Raji (cell line): ENCODE measurements around the gene GALNT17.

ENCODE experiments used
- POLR2A ChIP-seq: IDR thresholded peaks from 2 replicates; pipeline ENCODE4 v1.6.1; 2011; ENCODE audit warnings: low read depth, low read length, control low read depth; ENCODE audit not compliant: insufficient read depth

The GALNT17 gene

DNA sequence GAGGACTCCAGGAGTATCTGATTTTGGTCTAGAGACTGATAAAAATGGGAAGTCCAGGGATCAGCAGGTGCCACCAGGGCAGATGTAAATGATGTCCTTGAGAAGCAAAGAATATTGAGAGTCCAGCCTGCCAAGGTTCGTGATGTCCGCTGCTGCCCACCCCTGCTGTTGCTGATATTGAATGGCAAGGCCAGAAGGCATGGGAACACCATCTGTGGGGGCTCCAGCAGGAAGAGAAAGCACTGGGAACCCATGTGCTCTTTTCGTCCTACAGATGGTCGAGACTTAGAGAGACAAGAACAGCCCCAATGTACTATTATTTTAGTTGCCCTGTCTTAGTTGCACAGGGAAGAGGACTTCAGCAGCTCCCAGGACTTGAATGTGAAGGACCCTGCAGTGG is 363.9 kb downstream of the GALNT17 start:
- no peak for TF ChIP-seq POLR2A

DNA sequence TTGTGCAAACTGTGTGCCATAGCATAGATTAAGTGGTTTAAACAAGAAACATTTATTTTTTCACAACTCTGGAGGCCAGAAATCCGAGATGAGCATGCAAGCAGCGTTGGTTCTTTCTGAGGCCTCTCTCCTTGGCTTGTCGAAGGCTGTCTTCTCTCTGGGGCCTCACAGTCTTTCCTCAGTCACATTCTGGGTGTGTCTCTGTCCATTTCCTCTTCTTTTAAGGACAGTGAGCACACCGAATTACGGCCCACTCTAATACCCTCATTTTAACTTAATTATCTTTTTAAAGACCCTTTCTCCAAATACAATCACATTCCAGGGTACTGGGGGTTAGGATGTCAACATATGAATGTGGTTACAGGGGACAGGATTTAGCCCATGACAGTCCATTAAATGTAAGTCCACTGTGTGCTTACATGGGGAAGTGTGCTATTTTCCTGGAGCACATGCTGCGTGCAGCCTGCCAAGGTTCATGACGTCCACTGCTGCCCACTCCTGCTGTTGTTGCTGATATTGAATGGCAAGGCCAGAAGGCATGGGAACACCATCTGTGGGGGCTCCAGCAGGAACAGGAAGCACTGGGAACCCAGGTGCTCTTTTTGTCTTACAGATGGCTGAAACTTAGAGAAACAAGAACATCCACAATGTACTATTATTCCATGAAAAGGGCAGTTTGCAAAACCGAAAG is 365.5 kb downstream of the GALNT17 start:
- TF ChIP-seq POLR2A = no peak

DNA sequence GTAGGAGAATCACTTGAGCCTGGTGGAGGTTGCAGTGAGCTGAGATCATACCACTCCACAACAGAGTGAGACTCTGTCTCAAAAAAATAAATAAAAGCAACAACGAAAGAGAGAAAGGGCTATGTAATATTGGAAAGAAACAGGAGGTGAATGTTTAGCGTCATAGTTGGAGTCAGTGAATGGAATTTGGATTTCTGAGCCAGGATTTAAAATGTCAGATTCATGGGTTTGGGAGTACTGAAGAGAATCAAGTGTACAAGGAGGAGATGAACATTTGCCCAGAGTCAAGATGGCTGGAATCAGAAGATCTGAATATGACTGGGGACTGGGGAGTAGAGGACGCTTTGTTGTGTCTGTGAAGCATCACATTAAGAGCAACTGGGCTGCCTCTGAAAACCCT is 366.4 kb downstream of the GALNT17 start:
- TF ChIP-seq POLR2A = no peak

DNA sequence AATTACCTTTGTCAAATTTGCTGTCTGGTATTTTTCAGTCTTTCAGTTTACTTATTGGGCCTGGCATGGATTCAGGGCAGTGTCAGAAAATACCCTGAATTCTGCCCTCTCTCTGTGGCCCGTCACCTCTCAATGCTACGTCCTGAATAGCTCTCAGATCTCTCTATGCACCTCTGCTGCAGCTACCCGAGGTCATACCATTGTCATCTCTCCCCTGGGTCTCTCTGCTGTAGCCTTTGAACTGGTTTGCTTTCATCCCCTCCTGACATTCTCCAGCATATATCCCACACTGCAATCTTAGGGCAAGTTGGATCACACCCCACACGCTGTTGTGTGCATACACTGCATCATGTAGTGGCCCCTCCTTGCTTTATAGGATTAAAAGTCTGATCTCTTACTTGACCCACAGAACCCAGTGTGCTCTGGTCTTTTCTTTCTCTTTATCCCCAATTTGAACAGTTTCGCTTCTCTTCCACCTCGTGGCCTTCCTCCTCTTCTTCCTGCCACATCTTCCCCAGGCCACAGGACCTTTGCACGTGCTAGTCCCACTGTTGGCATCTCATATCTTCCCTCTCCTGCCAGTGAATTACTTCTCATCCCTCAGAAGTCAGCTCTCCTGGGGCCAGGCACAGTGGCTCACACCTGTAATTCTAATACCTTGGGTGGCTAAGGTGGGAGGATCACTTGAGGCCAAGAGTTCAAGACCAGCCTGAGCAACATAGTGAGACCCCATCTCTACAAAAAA is 372.9 kb downstream of the GALNT17 start:
- TF ChIP-seq POLR2A = no peak

DNA sequence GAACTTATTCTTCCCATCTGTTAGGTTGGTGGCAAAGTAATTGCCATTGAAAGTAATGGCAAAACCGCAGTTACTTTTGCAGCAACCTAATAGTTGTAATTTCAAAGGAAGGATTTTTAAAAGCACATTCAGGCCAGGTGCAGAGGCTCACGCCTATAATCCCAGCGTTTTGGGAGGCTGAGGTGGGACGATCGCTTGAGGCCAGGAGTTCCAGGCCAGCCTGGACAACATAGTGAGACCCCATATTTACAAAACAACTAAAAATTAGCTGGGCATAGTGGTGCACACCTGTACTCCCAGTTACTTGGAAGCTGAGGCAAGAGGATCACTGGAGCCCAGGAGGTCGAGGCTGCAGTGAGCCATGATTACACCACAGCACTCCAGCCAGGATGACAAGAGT is 374.9 kb downstream of the GALNT17 start:
- no peak for TF ChIP-seq POLR2A

DNA sequence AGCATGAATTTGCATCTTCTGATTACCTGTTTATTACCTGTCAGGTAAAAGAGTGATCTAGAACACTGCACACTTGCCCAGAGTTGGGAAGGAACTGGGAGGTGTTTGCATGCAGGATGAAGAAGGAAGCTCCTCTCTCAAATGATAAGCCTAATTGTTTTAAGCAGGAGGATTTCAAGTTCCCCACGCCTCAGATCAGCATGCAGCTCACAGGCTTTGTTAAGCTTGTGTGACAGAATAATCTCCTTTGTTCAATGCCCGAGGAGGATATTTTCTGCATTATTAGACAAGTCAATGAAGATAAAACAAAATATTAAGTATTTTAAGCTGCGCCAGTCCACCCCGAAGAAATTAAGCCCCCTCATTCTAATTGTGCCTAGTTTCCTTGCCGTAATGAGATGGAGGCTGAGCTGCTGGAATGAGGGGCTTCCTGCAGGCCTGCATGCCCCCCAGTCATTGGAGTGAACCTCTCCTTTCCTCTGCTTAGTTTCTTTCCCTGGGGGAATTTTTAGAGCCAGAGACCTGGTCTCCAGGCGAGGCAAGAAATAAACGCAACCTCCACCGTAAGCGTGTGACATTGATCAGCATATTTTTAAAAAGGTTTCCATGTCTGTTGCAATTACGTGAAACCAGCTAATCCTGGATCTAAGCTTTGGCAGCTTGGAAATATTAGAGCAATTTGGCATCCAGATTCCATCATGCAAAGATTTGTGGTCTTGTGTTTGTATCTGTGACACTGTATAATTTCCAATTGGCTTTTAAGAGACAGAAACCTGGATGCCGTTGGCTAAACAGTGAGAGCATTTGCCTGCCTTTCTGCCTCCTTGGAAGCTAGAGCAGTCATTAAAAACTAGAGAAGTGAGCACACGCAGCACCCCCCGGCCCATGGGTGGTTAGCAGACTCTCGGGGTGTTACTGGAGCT is 376.0 kb downstream of the GALNT17 start:
- no peak for TF ChIP-seq POLR2A

DNA sequence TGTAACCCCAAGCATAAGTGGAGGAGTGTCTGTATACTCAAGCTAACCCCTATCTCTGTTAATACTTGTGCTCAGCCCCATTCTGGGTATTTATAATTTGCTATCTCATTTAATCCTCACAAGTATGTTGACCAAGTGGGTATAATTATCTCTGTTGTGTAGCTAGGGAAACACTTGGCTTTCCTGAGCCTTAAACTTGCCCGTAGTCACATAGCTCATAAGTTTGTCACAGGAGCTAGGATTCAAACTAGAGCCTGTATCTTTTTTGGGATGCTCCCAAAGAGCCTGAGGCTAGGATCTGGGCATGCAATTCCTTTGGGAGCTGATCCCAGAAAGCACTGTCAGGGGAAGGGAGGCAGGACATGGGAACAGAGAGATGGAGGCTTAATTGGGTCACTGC is 377.4 kb downstream of the GALNT17 start:
- TF ChIP-seq POLR2A = no peak

DNA sequence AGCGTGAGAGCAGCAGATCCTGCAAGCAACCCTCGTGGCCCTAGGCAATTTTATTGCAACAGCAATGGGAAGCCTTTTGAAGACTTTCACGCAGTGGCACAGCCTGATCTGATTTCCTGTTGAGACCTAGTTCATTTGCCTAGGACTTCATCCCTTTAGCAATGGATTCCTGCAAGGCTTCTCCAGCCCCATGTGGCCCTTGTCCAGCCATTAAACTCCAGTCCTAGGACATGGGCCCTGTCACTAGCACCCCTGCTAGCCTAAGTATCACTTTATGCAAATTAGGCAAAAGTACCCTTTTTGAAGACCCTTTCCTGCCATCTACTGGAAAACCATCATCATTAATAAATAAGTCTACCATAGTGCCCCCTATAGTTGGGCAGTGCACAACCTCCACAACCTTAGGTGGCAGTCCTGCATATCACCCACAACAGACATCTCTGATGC is 379.4 kb downstream of the GALNT17 start:
- TF ChIP-seq POLR2A = no peak

DNA sequence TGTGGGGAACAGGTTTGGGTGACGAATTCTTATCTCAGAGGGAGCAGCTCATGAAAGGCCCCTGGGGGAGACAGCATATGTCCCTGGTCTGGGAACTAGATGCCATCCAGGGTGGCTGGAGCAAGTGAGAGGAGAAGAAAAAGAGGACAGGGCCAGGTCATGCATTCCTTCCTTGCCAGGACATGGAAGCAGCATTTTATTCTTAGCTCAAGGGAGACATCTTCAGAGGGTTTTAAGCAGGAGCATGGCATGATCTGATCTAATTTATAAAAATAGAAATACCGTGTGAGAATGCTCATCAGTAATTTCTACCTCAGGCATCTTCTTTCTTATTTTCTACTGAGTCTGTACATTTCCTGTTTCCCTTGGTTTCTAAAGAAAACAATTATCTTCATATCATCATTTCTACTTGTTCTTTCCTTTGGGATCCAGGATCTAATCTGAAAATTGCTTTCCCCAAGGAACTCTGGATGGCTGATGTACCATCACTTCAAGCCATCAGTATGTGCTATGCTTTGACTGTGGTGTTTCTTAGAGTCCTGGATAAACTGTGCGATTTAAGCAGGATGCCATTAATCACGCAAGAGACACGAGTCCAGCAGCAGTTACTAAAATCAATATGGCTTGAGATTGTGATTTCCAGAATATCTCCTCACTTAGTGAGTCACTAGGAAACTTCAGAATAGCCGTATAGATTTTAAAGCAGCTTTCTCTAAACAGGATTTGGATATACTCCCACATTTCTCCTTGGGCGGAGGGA is 386.2 kb downstream of the GALNT17 start:
- TF ChIP-seq POLR2A = no peak

DNA sequence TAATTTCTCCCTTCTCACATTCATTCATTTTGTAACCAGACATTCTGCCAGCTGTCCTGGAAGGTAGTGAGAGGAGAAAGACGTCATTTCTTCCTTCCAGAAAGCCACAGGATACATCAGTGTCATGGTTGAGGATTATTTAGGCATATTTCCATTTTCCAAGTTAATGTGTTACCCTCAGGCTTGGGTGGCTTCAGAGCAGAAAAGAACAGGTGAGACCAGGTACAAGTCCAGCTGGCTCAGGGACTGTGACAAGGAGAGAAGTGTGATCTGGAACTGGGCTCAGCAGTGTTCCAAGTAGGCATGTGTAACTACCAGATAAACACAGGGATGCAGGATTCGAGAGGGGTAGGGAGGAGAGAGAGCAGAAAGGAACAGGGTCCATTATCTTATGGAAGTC is 386.9 kb downstream of the GALNT17 start:
- TF ChIP-seq POLR2A = no peak

DNA sequence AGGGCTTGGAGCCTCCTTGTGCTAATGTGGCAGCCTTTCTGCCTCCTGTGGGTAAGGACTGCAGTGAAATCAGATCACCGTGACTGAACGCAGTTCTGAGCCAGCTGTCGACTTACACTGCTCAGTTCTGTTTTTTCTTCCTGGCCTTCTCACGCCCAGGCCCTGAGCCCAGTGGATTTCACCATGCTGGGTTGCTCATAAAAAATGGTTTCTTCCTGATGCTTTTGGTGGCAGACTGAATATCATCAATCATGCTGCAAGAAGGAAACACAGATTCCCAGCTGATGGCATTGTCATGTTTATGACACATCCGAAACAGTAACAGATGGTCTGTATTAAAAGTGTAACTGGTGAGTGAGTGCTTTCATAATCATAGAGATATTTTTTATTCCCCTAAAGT is 389.6 kb downstream of the GALNT17 start:
- no peak for TF ChIP-seq POLR2A

DNA sequence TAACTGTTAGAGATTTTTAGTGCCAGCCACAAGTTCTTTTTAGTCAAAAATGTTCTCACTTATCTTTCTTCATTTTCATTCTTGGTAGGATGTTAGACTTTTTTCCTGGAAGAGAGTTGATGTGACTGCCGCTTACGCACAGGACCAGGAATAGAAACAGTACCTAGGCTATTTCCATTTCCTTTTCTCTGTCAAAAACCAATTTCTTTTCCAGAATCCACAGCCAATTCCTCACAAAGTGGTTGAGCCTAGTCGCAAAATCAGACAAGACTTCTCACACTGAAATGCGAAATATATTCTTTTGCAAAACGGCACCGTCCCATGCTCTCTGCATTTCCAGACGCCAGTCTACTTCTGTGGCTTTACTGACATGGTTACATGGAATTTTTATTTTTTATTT is 394.2 kb downstream of the GALNT17 start:
- no peak for TF ChIP-seq POLR2A

DNA sequence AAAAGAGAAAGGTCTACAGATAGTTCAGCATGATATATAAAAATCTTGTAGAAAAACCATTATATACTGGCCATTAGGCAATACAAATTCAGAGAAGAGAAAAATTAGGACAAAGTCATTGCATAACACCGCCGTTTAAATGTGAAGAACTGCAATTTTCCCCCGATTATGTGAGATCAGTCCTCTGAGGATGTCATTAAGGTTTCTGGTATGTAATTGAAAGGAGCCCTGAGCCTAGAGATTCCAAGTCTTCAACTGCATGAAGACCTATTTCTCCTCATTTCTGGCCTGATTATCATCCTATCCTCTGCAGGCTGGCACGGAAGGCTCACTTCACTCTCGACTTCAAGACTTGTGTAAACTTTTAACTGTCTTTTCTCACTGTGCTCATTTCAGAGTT is 395.3 kb downstream of the GALNT17 start:
- no peak for TF ChIP-seq POLR2A

DNA sequence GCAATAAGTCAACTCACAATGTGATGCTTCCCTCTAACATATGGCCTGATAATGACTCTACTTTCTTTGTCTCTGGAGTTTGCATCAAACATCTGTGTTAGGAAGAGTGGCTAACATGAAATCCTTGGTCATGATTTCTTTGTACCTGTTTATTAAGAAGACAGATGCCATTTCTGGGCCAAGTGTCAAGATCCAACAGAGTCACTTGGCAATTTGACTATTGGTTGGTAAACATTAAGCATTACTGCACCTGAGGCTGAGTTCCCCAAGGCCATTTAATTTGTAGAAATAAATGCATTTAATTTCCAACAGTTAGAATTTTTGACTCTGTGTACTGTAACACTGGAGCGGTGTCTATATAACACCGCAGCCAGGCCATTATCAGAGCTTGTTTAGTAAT is 403.7 kb downstream of the GALNT17 start:
- no peak for TF ChIP-seq POLR2A

DNA sequence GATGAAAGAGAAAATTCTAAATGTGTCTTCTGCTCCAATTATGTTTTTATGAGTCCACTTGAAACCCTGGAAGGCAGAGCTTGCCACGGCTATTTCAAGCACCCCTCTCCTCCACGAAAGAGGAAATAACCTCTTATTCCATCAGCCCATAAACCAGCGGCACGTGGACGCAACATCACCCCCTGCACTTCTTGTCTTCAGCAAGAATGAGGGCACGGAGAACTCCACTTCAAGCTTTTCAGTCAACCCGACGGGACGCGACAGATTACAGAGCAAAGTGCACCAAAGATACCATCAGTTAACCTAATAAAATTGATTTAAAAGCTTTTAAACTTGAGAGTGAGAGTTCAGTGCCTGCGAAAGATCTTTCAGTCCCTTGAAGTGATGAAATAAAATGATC is 406.3 kb downstream of the GALNT17 start:
- no peak for TF ChIP-seq POLR2A
